ENCODE results near the gene PIM1.
"Not testable (repeated sequence)": the region's sequence is repeated elsewhere in the genome, so short reads cannot be mapped to it uniquely, and the experiment has no call there.

Gene PIM1

DNA sequence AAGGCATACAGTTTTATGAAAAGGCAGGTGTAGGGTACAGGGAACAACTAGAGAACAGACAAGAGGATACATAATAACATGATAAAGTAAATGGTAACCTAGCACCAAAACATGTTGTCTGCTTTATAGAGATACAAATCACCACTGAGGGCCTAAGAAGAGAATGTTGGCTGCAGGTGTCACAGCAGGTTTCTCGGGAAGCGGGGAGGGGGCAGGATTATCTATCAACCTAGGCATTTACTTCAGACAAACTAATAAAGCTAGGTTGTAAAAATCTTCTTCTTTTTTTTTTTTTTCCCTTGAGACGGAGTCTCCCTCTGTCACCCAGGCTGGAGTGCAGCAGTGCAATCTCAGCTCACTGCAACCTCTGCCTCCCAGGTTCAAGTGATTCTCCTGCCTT lies 22.7 kb downstream of the PIM1 start:
- Histone ChIP-seq H3K27me3 (ENCODE audit: insufficient read depth, poor library complexity, severe bottlenecking) (no peaks in the 10 kb centered on the region), H3K4me3 (replicated peaks; ENCODE audit: insufficient read depth, low read length) (no peak overlapping the region), H3K27ac (replicated peaks) (no peak overlapping the region)
- no peak for TF ChIP-seq GABPA (IDR thresholded peaks at IDR 0.05; ENCODE audit: low read depth)
- TF ChIP-seq REST (IDR thresholded peaks at IDR 0.05; ENCODE audit: insufficient replicate concordance, low read depth): no peak
- no peak for TF ChIP-seq SPI1 (IDR thresholded peaks at IDR 0.05; ENCODE audit: borderline replicate concordance, low read depth)
- TF ChIP-seq POLR2AphosphoS5 (IDR thresholded peaks at IDR 0.05; ENCODE audit: low read depth): no peak
- TF ChIP-seq, protein P1, sequence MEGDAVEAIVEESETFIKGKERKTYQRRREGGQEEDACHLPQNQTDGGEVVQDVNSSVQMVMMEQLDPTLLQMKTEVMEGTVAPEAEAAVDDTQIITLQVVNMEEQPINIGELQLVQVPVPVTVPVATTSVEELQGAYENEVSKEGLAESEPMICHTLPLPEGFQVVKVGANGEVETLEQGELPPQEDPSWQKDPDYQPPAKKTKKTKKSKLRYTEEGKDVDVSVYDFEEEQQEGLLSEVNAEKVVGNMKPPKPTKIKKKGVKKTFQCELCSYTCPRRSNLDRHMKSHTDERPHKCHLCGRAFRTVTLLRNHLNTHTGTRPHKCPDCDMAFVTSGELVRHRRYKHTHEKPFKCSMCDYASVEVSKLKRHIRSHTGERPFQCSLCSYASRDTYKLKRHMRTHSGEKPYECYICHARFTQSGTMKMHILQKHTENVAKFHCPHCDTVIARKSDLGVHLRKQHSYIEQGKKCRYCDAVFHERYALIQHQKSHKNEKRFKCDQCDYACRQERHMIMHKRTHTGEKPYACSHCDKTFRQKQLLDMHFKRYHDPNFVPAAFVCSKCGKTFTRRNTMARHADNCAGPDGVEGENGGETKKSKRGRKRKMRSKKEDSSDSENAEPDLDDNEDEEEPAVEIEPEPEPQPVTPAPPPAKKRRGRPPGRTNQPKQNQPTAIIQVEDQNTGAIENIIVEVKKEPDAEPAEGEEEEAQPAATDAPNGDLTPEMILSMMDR (IDR thresholded peaks at IDR 0.05; ENCODE audit: insufficient read depth, low read length): no peak
- DNase-seq (ENCODE audit: low read depth in 1 of 2, low spot score in 1 of 2): no peak

DNA sequence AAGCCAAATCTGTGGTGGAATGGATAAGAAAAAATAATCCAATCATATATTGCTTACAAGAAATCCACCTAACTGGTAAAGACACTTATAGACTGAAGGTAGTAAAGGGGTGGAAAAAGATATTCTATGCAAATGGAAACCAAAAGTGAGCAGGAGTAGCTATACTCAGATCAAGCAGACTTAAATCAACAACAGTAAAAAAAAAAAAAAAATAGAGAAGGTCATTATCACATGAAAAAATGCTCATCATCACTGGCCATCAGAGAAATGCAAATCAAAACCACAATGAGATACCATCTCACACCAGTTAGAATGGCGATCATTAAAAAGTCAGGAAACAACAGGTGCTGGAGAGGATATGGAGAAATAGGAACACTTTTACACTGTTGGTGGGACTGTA lies 24.9 kb downstream of the PIM1 start:
- H3K27me3 ChIP-seq (ENCODE audit: insufficient read depth, poor library complexity, severe bottlenecking); H3K27ac ChIP-seq (replicated peaks); H3K4me3 ChIP-seq (replicated peaks; ENCODE audit: insufficient read depth, low read length); DNase-seq (ENCODE audit: low read depth in 1 of 2, low spot score in 1 of 2): not testable (repeated sequence)

- not testable (repeated sequence) for H3K27ac ChIP-seq (replicated peaks); DNase-seq (ENCODE audit: low read depth in 1 of 2, low spot score in 1 of 2); H3K27me3 ChIP-seq (ENCODE audit: insufficient read depth, poor library complexity, severe bottlenecking); H3K4me3 ChIP-seq (replicated peaks; ENCODE audit: insufficient read depth, low read length)
Measured at GRCh38 chr6:37196451-37196850, 26.5 kb downstream of the PIM1 start.

DNA sequence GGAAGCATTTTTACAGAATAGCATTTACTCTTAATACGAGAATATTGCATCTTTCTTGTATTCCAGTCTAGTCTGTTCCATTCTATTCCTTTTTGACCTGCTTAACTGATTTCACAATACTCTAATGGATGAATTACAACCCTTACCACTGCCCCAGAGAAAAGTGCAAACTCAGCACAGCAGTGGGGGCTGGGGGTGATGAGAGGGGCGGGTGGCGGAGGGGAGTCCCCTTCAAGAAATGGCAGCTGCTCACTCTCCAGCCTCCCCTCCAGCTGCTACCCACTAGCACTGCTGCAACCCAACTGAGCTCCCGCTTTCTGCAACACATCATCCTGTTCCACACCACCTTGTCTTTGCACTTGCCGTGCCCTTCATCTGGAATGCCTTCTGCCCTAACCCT lies 30.1 kb downstream of the PIM1 start:
- Histone ChIP-seq H3K4me3 (replicated peaks; ENCODE audit: insufficient read depth, low read length) (no peak overlapping the region), H3K27ac (replicated peaks) (no peak overlapping the region), H3K27me3 (ENCODE audit: insufficient read depth, poor library complexity, severe bottlenecking) (no peaks in the 10 kb centered on the region)
- TF ChIP-seq GABPA (IDR thresholded peaks at IDR 0.05; ENCODE audit: low read depth) (no peak), REST (IDR thresholded peaks at IDR 0.05; ENCODE audit: insufficient replicate concordance, low read depth) (no peak)
- TF ChIP-seq, protein P1 (IDR thresholded peaks at IDR 0.05; ENCODE audit: insufficient read depth, low read length): no peak
- DNase-seq (ENCODE audit: low read depth in 1 of 2, low spot score in 1 of 2): no peak

GRCh38 chr6:37201726-37202125 lies 31.8 kb downstream of the PIM1 start:
- Histone ChIP-seq H3K27ac (replicated peaks) (no peak overlapping the region), H3K27me3 (ENCODE audit: insufficient read depth, poor library complexity, severe bottlenecking) (no peaks in the 10 kb centered on the region), H3K4me3 (replicated peaks; ENCODE audit: insufficient read depth, low read length) (no peak overlapping the region)
- TF ChIP-seq REST (IDR thresholded peaks at IDR 0.05; ENCODE audit: insufficient replicate concordance, low read depth) (no peak), GABPA (IDR thresholded peaks at IDR 0.05; ENCODE audit: low read depth) (no peak), POLR2AphosphoS5 (IDR thresholded peaks at IDR 0.05; ENCODE audit: low read depth) (no peak), SPI1 (IDR thresholded peaks at IDR 0.05; ENCODE audit: borderline replicate concordance, low read depth) (no peak)
- TF ChIP-seq, protein P1 (IDR thresholded peaks at IDR 0.05; ENCODE audit: insufficient read depth, low read length): no peak
- DNase-seq (ENCODE audit: low read depth in 1 of 2, low spot score in 1 of 2): no peak

All from HL-60 (cell line).